Spleen (tissue), 11 donors: ENCODE results near the gene PLEKHA5. TPM values are rescaled to one million over a fixed set of nuclear protein-coding genes. Genes with fewer than 3 reads are reported as not detected.
A peak's percentile ranks its signal among the peaks of the same experiment; 100 is the strongest.

Experiments used
- DNase-seq: peaks from one replicate; pipeline ENCODE4 v3.0.0-alpha.2; 2020
- H3K27ac ChIP-seq, 8 donors: fragments of 200-600 bp; sonication (generic) in 7 of 8; 1 replicate in 4 of 8; 2 replicates in 4 of 8; pipeline versions ENCODE4 v1.5.0 to v1.8.0; 2016 to 2021; ENCODE audit warnings: inconsistent platforms in 4 of 8, mild to moderate bottlenecking in 4 of 8, moderate library complexity in 1 of 8
- H3K27me3 ChIP-seq, 7 donors: fragments of 200-600 bp; sonication (generic) in 6 of 7; replicated peaks in 1 of 7; 1 replicate in 4 of 7; 2 replicates in 3 of 7; pipeline versions ENCODE4 v1.5.0 to v1.8.0; 2016 to 2021; ENCODE audit warnings: inconsistent platforms in 3 of 7, mild to moderate bottlenecking in 1 of 7
- H3K36me3 ChIP-seq, 6 donors: fragments of 200-600 bp; sonication (generic) in 5 of 6; 1 replicate in 4 of 6; 2 replicates in 2 of 6; pipeline versions ENCODE4 v1.5.0 to v1.8.0; 2016 to 2021; ENCODE audit warnings: inconsistent platforms in 2 of 6
- H3K4me1 ChIP-seq, 6 donors: fragments of 200-600 bp; sonication (generic) in 5 of 6; 1 replicate in 3 of 6; 2 replicates in 3 of 6; pipeline versions ENCODE4 v1.5.0 to v1.8.0; 2016 to 2021; ENCODE audit warnings: inconsistent platforms in 3 of 6
- H3K4me3 ChIP-seq, 8 donors: fragments of 200-600 bp; sonication (generic) in 7 of 8; 1 replicate in 4 of 8; 2 replicates in 4 of 8; pipeline versions ENCODE4 v1.5.0 to v1.8.0; 2016 to 2021; ENCODE audit warnings: inconsistent platforms in 4 of 8, mild to moderate bottlenecking in 4 of 8, moderate library complexity in 2 of 8
- H3K9me3 ChIP-seq, 8 donors: fragments of 200-600 bp; sonication (generic) in 7 of 8; 1 replicate in 4 of 8; 2 replicates in 4 of 8; pipeline versions ENCODE4 v1.5.0 to v1.8.0; 2016 to 2021; ENCODE audit warnings: inconsistent platforms in 4 of 8
- CTCF ChIP-seq, 11 experiments: fragments of 200-600 bp in 7 of 11; fragments of 450-650 bp in 4 of 11; sonication (generic) in 4 of 11; IDR thresholded peaks in 8 of 11; conservative IDR thresholded peaks in 3 of 11; 1 replicate in 7 of 11; 2 replicates in 4 of 11; pipeline versions ENCODE4 v1.4.0 to v1.8.0; 2016 to 2021; ENCODE audit warnings: antibody characterized with exemption in 11 of 11, inconsistent platforms in 4 of 11, mild to moderate bottlenecking in 1 of 11
- POLR2A ChIP-seq, 3 donors: fragments of 450-650 bp; IDR thresholded peaks; one replicate each; pipeline ENCODE4 v1.5.1; 2017; ENCODE audit warnings: antibody characterized with exemption in 3 of 3, mild to moderate bottlenecking in 1 of 3
- POLR2AphosphoS5 ChIP-seq, 3 donors: sonication (generic); formaldehyde crosslinking; IDR thresholded peaks; one replicate each; pipeline ENCODE4 v1.5.1; 2017; ENCODE audit warnings: antibody characterized with exemption in 3 of 3
- WGBS, 5 donors: extraction: QIAGEN DNeasy Blood & Tissue Kit in 3 of 5; methylation state at CpG; one replicate each; pipeline versions ENCODE4 v1.1.5 to v1.1.7; 2013 to 2018; 5-methylcytosine and 5-hydroxymethylcytosine counted together
- intact Hi-C: fragments of 100-400 bp; cut with DNase I; formaldehyde crosslinking; loops from one replicate; pipeline ENCODE4 v1.15.0; 2023; ENCODE audit warnings: low total_unique reads
- polyA plus RNA-seq, 3 donors: library from polyadenylated mRNA; stranded (reverse); fragments of 200-250 nt; gene quantifications; one replicate each; pipeline ENCODE4 v1.2.1, GENCODE V29; 2013
- total RNA-seq, 7 donors: library from RNA; depleted of rRNA in 3 of 7; stranded (reverse); fragments of >200 nt in 3 of 7; fragmentation: NEBNext Ultra II Directional in 4 of 7; extraction: Animal tissue kit (Norgen Biotek cat#: 25700) in 4 of 7; gene quantifications; one replicate each; pipeline versions ENCODE4 v1.1.0 to v1.2.1, GENCODE V29; 2016 to 2021
- donor health status: healthy with polysubstance abuse.
- donor health status: DM: no; HTN: no; CAD: no; lungs with moderate emphysema.
- donor health status: DM: no; HTN: no; CAD: no.
- donor health status: Bipolar disorder and iron deficiency.
- donor health status: healthy.
- donor health status: DM: no; HTN: no; CAD: no.
- donor health status: DM: yes; HTN: yes; CAD: no.

PLEKHA5 gene
- total and polyA plus RNA-seq, 10 donors = 1.3 to 13.6 (median 6.5) TPM

- no peak for TF ChIP-seq CTCF (IDR thresholded peaks at IDR 0.05 in 8 of 11, conservative IDR thresholded peaks at IDR 0.05 in 3 of 11)
- no peak for TF ChIP-seq POLR2AphosphoS5 (IDR thresholded peaks at IDR 0.05)
- no peak for TF ChIP-seq POLR2A (IDR thresholded peaks at IDR 0.05)
- WGBS, 5 donors = 35 to 53% (median 37%) methylated on average over 3 of the region's 3 CpGs
- Histone ChIP-seq H3K9me3 (peaks cover 0 to 2% (median 0%) of the 10 kb centered on the region in 8 donors), H3K27ac (no peak overlapping the region), H3K4me3 (no peak overlapping the region), H3K36me3 (no peaks in the 10 kb centered on the region), H3K27me3 (no peaks in the 10 kb centered on the region), H3K4me1 (no peaks in the 10 kb centered on the region)
- DNase-seq = no peak
- intact Hi-C loops = no loop called here
Observed at GRCh38 chr12:19409376-19409775, 279.8 kb downstream of the PLEKHA5 start.

GRCh38 chr12:19410211-19410610 lies 280.7 kb downstream of the PLEKHA5 start:
- no peak for DNase-seq
- no peak for TF ChIP-seq CTCF (IDR thresholded peaks at IDR 0.05 in 8 of 11, conservative IDR thresholded peaks at IDR 0.05 in 3 of 11)
- 72 to 80% (median 77%) methylated on average over 6 of the region's 6 CpGs for WGBS, 5 donors
- intact Hi-C loops = no loop called here
- H3K9me3 ChIP-seq = no peaks in the 10 kb centered on the region
- H3K27ac ChIP-seq = no peak overlapping the region
- no peaks in the 10 kb centered on the region for H3K27me3 ChIP-seq
- no peaks in the 10 kb centered on the region for H3K4me1 ChIP-seq
- H3K4me3 ChIP-seq = no peak overlapping the region
- no peaks in the 10 kb centered on the region for H3K36me3 ChIP-seq

GRCh38 chr12:19410629-19411185 lies 281.2 kb downstream of the PLEKHA5 start:
- no peak for DNase-seq
- no peak for TF ChIP-seq CTCF (IDR thresholded peaks at IDR 0.05 in 8 of 11, conservative IDR thresholded peaks at IDR 0.05 in 3 of 11)
- TF ChIP-seq POLR2A (IDR thresholded peaks at IDR 0.05) = no peak
- TF ChIP-seq POLR2AphosphoS5 (IDR thresholded peaks at IDR 0.05) = no peak
- Histone ChIP-seq H3K27ac (no peak overlapping the region), H3K27me3 (no peaks in the 10 kb centered on the region), H3K9me3 (no peaks in the 10 kb centered on the region), H3K4me1 (no peaks in the 10 kb centered on the region), H3K36me3 (no peaks in the 10 kb centered on the region), H3K4me3 (no peak overlapping the region)
- 70 to 91% (median 74%) methylated on average over 7 of the region's 7 CpGs for WGBS, 5 donors
- intact Hi-C loops = no loop called here

- intact Hi-C loops = no loop called here
- TF ChIP-seq POLR2AphosphoS5 (IDR thresholded peaks at IDR 0.05) = no peak
- no peak for TF ChIP-seq CTCF (IDR thresholded peaks at IDR 0.05 in 8 of 11, conservative IDR thresholded peaks at IDR 0.05 in 3 of 11)
- TF ChIP-seq POLR2A (IDR thresholded peaks at IDR 0.05) = no peak
- H3K36me3 ChIP-seq = no peaks in the 10 kb centered on the region
- H3K4me1 ChIP-seq = no peaks in the 10 kb centered on the region
- 87 to 93% (median 90%) methylated on average over 10 of the region's 10 CpGs for whole genome bisulfite sequencing, 5 donors
- no peaks in the 10 kb centered on the region for H3K27me3 ChIP-seq
- H3K9me3 ChIP-seq = no peaks in the 10 kb centered on the region
- H3K4me3 ChIP-seq = no peak overlapping the region
- no peak overlapping the region for H3K27ac ChIP-seq
- peak; percentile 18 for DNase-seq
Observed at GRCh38 chr12:19411234-19412204, 282.0 kb downstream of the PLEKHA5 start.
